ENCODE data around the gene TNRC18.
"Not testable (repeated sequence)": the region's sequence is repeated elsewhere in the genome, so short reads cannot be mapped to it uniquely, and the experiment has no call there.

Gene TNRC18

GRCh38 chr7:5294169-5294987 lies 129.3 kb downstream of the TNRC18 start:
- ATAC-seq = no peak
- TF ChIP-seq POU6F1 (CRISPR knock-in tag; IDR thresholded peaks at IDR 0.05; ENCODE audit: borderline replicate concordance, low read depth) (no peak), OSR1 (CRISPR knock-in tag; IDR thresholded peaks at IDR 0.05) (no peak)

- not testable (repeated sequence) for ATAC-seq
Observed at GRCh38 chr7:5291711-5292335, 131.8 kb downstream of the TNRC18 start.

- TF ChIP-seq BACH2 (CRISPR knock-in tag; IDR thresholded peaks at IDR 0.05; ENCODE audit: borderline replicate concordance) (no peak), TSHZ2 (CRISPR knock-in tag; IDR thresholded peaks at IDR 0.05) (no peak), PPARA (CRISPR knock-in tag; IDR thresholded peaks at IDR 0.05; ENCODE audit: borderline replicate concordance) (no peak)
- no peak for ATAC-seq
Observed at GRCh38 chr7:5291301-5291700, 132.3 kb downstream of the TNRC18 start.

- no peak for TF ChIP-seq ZNF565 (CRISPR knock-in tag; conservative IDR thresholded peaks at IDR 0.05; ENCODE audit: low read depth)
- no peak for TF ChIP-seq ISL1 (CRISPR knock-in tag; IDR thresholded peaks at IDR 0.05)
- no peak for TF ChIP-seq SNAI2 (CRISPR knock-in tag; IDR thresholded peaks at IDR 0.05)
- no peak for TF ChIP-seq CSDC2 (CRISPR knock-in tag; IDR thresholded peaks at IDR 0.05)
- no peak for TF ChIP-seq ZFP30 (CRISPR knock-in tag; IDR thresholded peaks at IDR 0.05)
- TF ChIP-seq ESRRG (CRISPR knock-in tag; IDR thresholded peaks at IDR 0.05) = no peak
- no peak for TF ChIP-seq ZFP3 (CRISPR knock-in tag; IDR thresholded peaks at IDR 0.05)
- no peak for ATAC-seq
Observed at GRCh38 chr7:5289355-5289754, 134.3 kb downstream of the TNRC18 start.

- not testable (repeated sequence) for ATAC-seq
Observed at GRCh38 chr7:5288560-5288959, 135.1 kb downstream of the TNRC18 start.

GRCh38 chr7:5287802-5288201 lies 135.8 kb downstream of the TNRC18 start:
- no peak for ATAC-seq
- no peak for TF ChIP-seq ESRRG (CRISPR knock-in tag; IDR thresholded peaks at IDR 0.05)
- TF ChIP-seq ZFP3 (CRISPR knock-in tag; IDR thresholded peaks at IDR 0.05) = no peak
- no peak for TF ChIP-seq CREB5 (CRISPR knock-in tag; IDR thresholded peaks at IDR 0.05; ENCODE audit: low read depth)
- no peak for TF ChIP-seq RARB (CRISPR knock-in tag; IDR thresholded peaks at IDR 0.05)
- TF ChIP-seq ZNF70 (CRISPR knock-in tag; IDR thresholded peaks at IDR 0.05) = no peak
- no peak for TF ChIP-seq ZFP30 (CRISPR knock-in tag; IDR thresholded peaks at IDR 0.05)
- TF ChIP-seq PATZ1 (CRISPR knock-in tag; IDR thresholded peaks at IDR 0.05; ENCODE audit: borderline replicate concordance) = no peak
- TF ChIP-seq POU6F1 (CRISPR knock-in tag; IDR thresholded peaks at IDR 0.05; ENCODE audit: borderline replicate concordance, low read depth) = no peak
- no peak for TF ChIP-seq TOX (CRISPR knock-in tag; IDR thresholded peaks at IDR 0.05; ENCODE audit: borderline replicate concordance)
- no peak for TF ChIP-seq CSDC2 (CRISPR knock-in tag; IDR thresholded peaks at IDR 0.05)
- no peak for TF ChIP-seq ZNF565 (CRISPR knock-in tag; conservative IDR thresholded peaks at IDR 0.05; ENCODE audit: low read depth)
- TF ChIP-seq ARNTL (CRISPR knock-in tag; IDR thresholded peaks at IDR 0.05; ENCODE audit: borderline replicate concordance, low read depth) = no peak
- TF ChIP-seq PPARA (CRISPR knock-in tag; IDR thresholded peaks at IDR 0.05; ENCODE audit: borderline replicate concordance) = no peak
- no peak for TF ChIP-seq SNAI2 (CRISPR knock-in tag; IDR thresholded peaks at IDR 0.05)
- no peak for TF ChIP-seq OSR1 (CRISPR knock-in tag; IDR thresholded peaks at IDR 0.05)
- TF ChIP-seq BACH2 (CRISPR knock-in tag; IDR thresholded peaks at IDR 0.05; ENCODE audit: borderline replicate concordance) = no peak
- TF ChIP-seq ISL1 (CRISPR knock-in tag; IDR thresholded peaks at IDR 0.05) = no peak
- TF ChIP-seq CSRNP3 (CRISPR knock-in tag; IDR thresholded peaks at IDR 0.05) = no peak

- not testable (repeated sequence) for ATAC-seq
Observed at GRCh38 chr7:5287373-5287772, 136.3 kb downstream of the TNRC18 start.
